IPS-15b (cell line): Measurements from ENCODE around the gene ARFGEF2.
"Not testable (repeated sequence)": the region's sequence is repeated elsewhere in the genome, so short reads cannot be mapped to it uniquely, and the experiment has no call there.

ENCODE experiments used
- H3K27me3 ChIP-seq: one replicate; pipeline ENCODE4 v1.6.1; 2013; ENCODE audit warnings: low read length; ENCODE audit not compliant: control insufficient read depth, insufficient read depth
- H3K36me3 ChIP-seq: one replicate; pipeline ENCODE4 v1.6.1; 2013; ENCODE audit warnings: low read length; ENCODE audit not compliant: control insufficient read depth, insufficient read depth
- H3K4me1 ChIP-seq: one replicate; pipeline ENCODE4 v1.6.1; 2013; ENCODE audit warnings: mild to moderate bottlenecking, low read length; ENCODE audit not compliant: control insufficient read depth, insufficient read depth
- H3K4me3 ChIP-seq: one replicate; pipeline ENCODE4 v1.5.1; 2013; ENCODE audit warnings: low read depth, low read length
- H3K9ac ChIP-seq: one replicate; pipeline ENCODE4 v1.6.1; 2013; ENCODE audit warnings: low read depth, mild to moderate bottlenecking, low read length
- H3K9me3 ChIP-seq: one replicate; pipeline ENCODE4 v1.6.1; 2013; ENCODE audit warnings: mild to moderate bottlenecking, low read length; ENCODE audit not compliant: control insufficient read depth, insufficient read depth

ARFGEF2 gene

GRCh38 chr20:48932375-48932941 is 10.9 kb downstream of the ARFGEF2 start:
- H3K9me3 ChIP-seq, result no peaks in the 10 kb centered on the region
- H3K4me3 ChIP-seq, result no peak overlapping the region

GRCh38 chr20:48933017-48933766 is 11.7 kb downstream of the ARFGEF2 start:
- Histone ChIP-seq H3K9ac (no peak overlapping the region), H3K36me3 (no peaks in the 10 kb centered on the region), H3K27me3 (no peaks in the 10 kb centered on the region), H3K4me3 (no peak overlapping the region), H3K4me1 (no peaks in the 10 kb centered on the region), H3K9me3 (no peaks in the 10 kb centered on the region)

More at GRCh38 chr20:48932375-48932941, 10.9 kb downstream of the ARFGEF2 start:
- no peaks in the 10 kb centered on the region for H3K36me3 ChIP-seq
- no peaks in the 10 kb centered on the region for H3K4me1 ChIP-seq
- H3K9ac ChIP-seq, result no peak overlapping the region
- H3K27me3 ChIP-seq, result no peaks in the 10 kb centered on the region

GRCh38 chr20:48934273-48934877 is 12.9 kb downstream of the ARFGEF2 start:
- not testable (repeated sequence) for H3K9ac ChIP-seq, H3K4me1 ChIP-seq, H3K36me3 ChIP-seq, H3K9me3 ChIP-seq, H3K4me3 ChIP-seq, H3K27me3 ChIP-seq

- not testable (repeated sequence) for H3K36me3 ChIP-seq, H3K4me1 ChIP-seq, H3K9me3 ChIP-seq, H3K9ac ChIP-seq, H3K27me3 ChIP-seq, H3K4me3 ChIP-seq
Measured at GRCh38 chr20:48934966-48935365, 13.5 kb downstream of the ARFGEF2 start.

GRCh38 chr20:48936178-48936577 is 14.7 kb downstream of the ARFGEF2 start:
- not testable (repeated sequence) for H3K4me1 ChIP-seq, H3K36me3 ChIP-seq, H3K27me3 ChIP-seq, H3K9me3 ChIP-seq, H3K4me3 ChIP-seq, H3K9ac ChIP-seq

GRCh38 chr20:48937674-48938073 is 16.2 kb downstream of the ARFGEF2 start:
- Histone ChIP-seq H3K9me3 (no peaks in the 10 kb centered on the region), H3K4me3 (no peak overlapping the region), H3K36me3 (peaks cover 2% of the 10 kb centered on the region), H3K9ac (no peak overlapping the region), H3K4me1 (no peaks in the 10 kb centered on the region), H3K27me3 (no peaks in the 10 kb centered on the region)

- Histone ChIP-seq H3K9ac (no peak overlapping the region), H3K36me3 (peaks cover 2% of the 10 kb centered on the region), H3K27me3 (no peaks in the 10 kb centered on the region), H3K9me3 (no peaks in the 10 kb centered on the region), H3K4me1 (no peaks in the 10 kb centered on the region), H3K4me3 (no peak overlapping the region)
Measured at GRCh38 chr20:48938670-48939069, 17.2 kb downstream of the ARFGEF2 start.

- no peaks in the 10 kb centered on the region for H3K27me3 ChIP-seq
Measured at GRCh38 chr20:48940170-48940569, 18.7 kb downstream of the ARFGEF2 start.

GRCh38 chr20:48941467-48941866 is 20.0 kb downstream of the ARFGEF2 start:
- no peak overlapping the region for H3K9ac ChIP-seq
- no peaks in the 10 kb centered on the region for H3K9me3 ChIP-seq
- H3K4me3 ChIP-seq, result no peak overlapping the region
- peaks cover 2% of the 10 kb centered on the region for H3K36me3 ChIP-seq
- H3K4me1 ChIP-seq, result no peaks in the 10 kb centered on the region
- no peaks in the 10 kb centered on the region for H3K27me3 ChIP-seq

More at GRCh38 chr20:48940170-48940569, 18.7 kb downstream of the ARFGEF2 start:
- Histone ChIP-seq H3K9me3 (no peaks in the 10 kb centered on the region), H3K4me3 (no peak overlapping the region), H3K9ac (no peak overlapping the region), H3K4me1 (no peaks in the 10 kb centered on the region), H3K36me3 (peaks cover 2% of the 10 kb centered on the region)

GRCh38 chr20:48942730-48943129 is 21.2 kb downstream of the ARFGEF2 start:
- Histone ChIP-seq H3K27me3 (no peaks in the 10 kb centered on the region), H3K9me3 (no peaks in the 10 kb centered on the region), H3K36me3 (peaks cover 2% of the 10 kb centered on the region), H3K4me1 (no peaks in the 10 kb centered on the region), H3K9ac (no peak overlapping the region), H3K4me3 (no peak overlapping the region)

GRCh38 chr20:48944663-48945297 is 23.3 kb downstream of the ARFGEF2 start:
- Histone ChIP-seq H3K36me3 (peaks cover 2% of the 10 kb centered on the region), H3K9ac (no peak overlapping the region), H3K4me3 (no peak overlapping the region), H3K27me3 (no peaks in the 10 kb centered on the region), H3K4me1 (no peaks in the 10 kb centered on the region), H3K9me3 (no peaks in the 10 kb centered on the region)
